ENCODE data around the gene BEND6.
"Not testable (repeated sequence)": the region's sequence is repeated elsewhere in the genome, so short reads cannot be mapped to it uniquely, and the experiment has no call there.

The BEND6 gene

DNA sequence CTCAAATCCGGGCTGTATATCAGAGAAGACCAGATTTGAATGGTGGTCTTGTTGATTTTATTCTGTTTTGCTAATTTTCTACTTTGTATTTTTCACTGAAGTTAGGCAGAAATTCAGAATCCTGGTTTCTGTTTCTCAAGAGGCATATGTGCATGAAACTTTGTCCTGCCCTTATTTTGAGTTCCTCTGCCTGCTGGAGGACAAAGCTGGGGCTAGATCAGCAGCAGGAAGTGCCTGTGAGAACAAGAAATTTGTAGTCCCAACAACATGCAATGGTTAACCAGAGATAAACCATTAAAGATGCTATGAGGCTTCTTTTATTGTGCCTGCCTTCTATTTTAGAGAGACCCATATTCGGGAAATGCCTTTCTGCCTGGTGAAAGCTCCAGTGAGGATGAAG, 37.1 kb downstream of the BEND6 start:
- Histone ChIP-seq H3K27me3 (peaks cover 3% of the 10 kb centered on the region; the same call in 1 of the 2 replicates), H3K9me3 (no peaks in the 10 kb centered on the region), H3K4me3 (ENCODE audit: low read depth, low read length) (no peak overlapping the region), H3K4me1 (no peaks in the 10 kb centered on the region), H3K36me3 (no peaks in the 10 kb centered on the region)
- TF ChIP-seq, protein P1, sequence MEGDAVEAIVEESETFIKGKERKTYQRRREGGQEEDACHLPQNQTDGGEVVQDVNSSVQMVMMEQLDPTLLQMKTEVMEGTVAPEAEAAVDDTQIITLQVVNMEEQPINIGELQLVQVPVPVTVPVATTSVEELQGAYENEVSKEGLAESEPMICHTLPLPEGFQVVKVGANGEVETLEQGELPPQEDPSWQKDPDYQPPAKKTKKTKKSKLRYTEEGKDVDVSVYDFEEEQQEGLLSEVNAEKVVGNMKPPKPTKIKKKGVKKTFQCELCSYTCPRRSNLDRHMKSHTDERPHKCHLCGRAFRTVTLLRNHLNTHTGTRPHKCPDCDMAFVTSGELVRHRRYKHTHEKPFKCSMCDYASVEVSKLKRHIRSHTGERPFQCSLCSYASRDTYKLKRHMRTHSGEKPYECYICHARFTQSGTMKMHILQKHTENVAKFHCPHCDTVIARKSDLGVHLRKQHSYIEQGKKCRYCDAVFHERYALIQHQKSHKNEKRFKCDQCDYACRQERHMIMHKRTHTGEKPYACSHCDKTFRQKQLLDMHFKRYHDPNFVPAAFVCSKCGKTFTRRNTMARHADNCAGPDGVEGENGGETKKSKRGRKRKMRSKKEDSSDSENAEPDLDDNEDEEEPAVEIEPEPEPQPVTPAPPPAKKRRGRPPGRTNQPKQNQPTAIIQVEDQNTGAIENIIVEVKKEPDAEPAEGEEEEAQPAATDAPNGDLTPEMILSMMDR (IDR thresholded peaks at IDR 0.05; ENCODE audit: low read depth, low read length): no peak
- no peak for DNase-seq

DNA sequence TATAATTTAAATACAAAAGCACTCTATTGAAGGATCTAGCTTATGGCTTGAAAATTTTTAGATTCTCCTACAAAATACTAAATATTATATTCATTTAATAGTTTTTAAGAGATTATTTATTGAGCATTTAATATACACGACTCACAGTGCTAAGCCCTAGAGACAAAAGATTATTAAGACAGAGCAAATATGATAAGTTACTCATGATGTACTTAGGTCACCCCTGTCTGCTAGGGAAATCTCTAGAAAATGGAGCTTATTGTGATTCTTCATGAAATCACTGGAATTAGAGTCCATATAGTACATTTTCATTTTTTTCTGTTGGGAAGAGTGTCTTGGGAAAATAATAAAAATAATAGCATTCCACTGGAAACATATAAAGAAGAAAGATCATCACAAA, 37.8 kb downstream of the BEND6 start:
- Histone ChIP-seq H3K9me3 (no peaks in the 10 kb centered on the region), H3K27me3 (peaks cover 3% of the 10 kb centered on the region; the same call in 1 of the 2 replicates), H3K4me3 (ENCODE audit: low read depth, low read length) (no peak overlapping the region), H3K36me3 (no peaks in the 10 kb centered on the region), H3K4me1 (no peaks in the 10 kb centered on the region)
- no peak for DNase-seq
- TF ChIP-seq, protein P1 (IDR thresholded peaks at IDR 0.05; ENCODE audit: low read depth, low read length): no peak

DNA sequence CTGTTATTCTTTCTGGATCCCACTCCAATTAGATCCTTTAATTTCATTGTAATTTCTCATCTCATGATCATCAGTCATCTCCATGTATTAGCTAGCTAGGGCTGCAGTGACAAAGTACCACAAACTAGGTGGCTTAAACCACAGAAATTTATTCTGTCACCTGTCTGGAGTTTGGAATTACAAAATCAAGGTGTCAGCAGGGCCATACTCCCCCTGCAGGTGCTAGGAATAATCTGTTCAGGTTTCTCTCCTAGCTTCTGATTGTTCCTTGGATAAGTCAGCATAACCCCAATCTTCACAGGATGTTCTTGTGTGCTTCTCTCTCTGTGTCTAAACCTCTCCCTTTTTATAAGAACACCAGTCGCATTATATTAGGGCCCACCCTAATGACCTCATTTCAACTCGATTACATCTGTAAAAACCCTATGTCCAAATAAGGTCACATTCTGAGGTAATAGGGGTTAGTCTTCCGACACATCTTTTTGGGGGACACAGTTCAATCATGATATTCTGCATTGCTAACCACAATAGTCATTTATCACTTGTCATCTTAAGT, 40.5 kb downstream of the BEND6 start:
- H3K4me3 ChIP-seq (ENCODE audit: low read depth, low read length): no peak overlapping the region
- H3K27me3 ChIP-seq: no peaks in the 10 kb centered on the region; the same call in 1 of the 2 replicates
- no peaks in the 10 kb centered on the region for H3K36me3 ChIP-seq
- H3K9me3 ChIP-seq: no peaks in the 10 kb centered on the region
- TF ChIP-seq, protein P1 (IDR thresholded peaks at IDR 0.05; ENCODE audit: low read depth, low read length): no peak
- no peaks in the 10 kb centered on the region for H3K4me1 ChIP-seq
- no peak for DNase-seq

DNA sequence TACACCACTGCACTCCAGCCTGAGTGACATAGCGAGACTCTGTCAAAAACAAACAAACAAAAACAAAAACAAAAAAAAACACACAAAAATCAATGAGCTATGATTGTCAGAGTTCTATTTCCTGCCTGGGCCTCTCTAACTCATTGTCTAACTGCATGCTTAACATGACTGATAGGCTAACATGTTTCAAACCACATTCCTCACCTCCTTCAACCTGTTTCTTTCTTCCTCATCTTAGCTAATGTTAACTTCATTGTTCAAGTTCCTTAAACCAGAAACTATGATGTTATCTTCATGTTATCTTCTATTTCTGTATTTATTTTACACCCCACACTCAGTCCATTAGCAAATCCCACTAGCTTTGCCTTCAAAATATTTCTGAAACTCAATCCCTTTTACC, 41.5 kb downstream of the BEND6 start:
- no peak for DNase-seq
- no peaks in the 10 kb centered on the region for H3K9me3 ChIP-seq
- no peaks in the 10 kb centered on the region; the same call in 1 of the 2 replicates for H3K27me3 ChIP-seq
- no peak overlapping the region for H3K4me3 ChIP-seq (ENCODE audit: low read depth, low read length)
- TF ChIP-seq, protein P1 (IDR thresholded peaks at IDR 0.05; ENCODE audit: low read depth, low read length): no peak
- H3K4me1 ChIP-seq: no peaks in the 10 kb centered on the region
- H3K36me3 ChIP-seq: no peaks in the 10 kb centered on the region

DNA sequence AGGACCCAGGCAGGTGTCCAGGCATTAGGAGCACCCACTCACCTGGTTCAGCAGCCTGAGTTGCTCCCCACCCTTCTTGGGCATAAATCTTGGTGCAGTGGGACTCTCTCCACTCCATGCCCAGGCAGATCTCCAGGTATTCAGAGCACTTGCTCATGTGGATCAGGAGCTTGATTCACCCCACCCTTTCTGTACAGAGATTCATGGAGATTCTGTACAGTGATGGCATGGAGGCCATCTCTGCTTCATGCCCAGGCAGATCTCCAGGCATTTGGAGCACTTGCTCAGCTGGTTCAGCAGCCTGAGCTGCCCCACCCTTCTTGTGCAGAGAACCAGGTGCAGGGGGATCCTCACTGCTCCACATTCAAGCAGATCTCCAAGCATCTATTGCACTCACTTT, 44.1 kb downstream of the BEND6 start:
- no peaks in the 10 kb centered on the region for H3K27me3 ChIP-seq
- no peaks in the 10 kb centered on the region for H3K9me3 ChIP-seq
- TF ChIP-seq, protein P1 (IDR thresholded peaks at IDR 0.05; ENCODE audit: low read depth, low read length): no peak
- no peaks in the 10 kb centered on the region for H3K36me3 ChIP-seq
- no peaks in the 10 kb centered on the region for H3K4me1 ChIP-seq
- DNase-seq: no peak
- no peak overlapping the region for H3K4me3 ChIP-seq (ENCODE audit: low read depth, low read length)

DNA sequence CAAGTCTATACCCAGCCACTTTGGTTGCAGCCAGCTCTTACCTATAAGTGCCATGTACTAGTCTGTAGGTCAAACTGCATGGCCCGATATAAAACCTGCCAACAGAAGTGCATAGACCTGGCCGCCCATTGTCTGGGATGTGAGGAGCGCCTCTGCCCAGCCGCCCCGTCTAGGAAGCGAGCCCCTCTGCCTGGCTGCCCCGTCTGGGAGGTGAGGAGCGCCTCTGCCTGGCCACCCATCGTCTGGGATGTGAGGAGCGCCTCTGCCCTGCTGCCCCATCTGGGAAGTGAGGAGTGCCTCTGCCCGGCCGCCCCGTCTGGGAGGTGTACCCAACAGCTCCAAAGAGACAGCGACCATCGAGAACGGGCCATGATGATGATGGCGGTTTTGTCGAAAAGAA, 44.8 kb downstream of the BEND6 start:
- not testable (repeated sequence) for DNase-seq; H3K36me3 ChIP-seq; H3K4me3 ChIP-seq (ENCODE audit: low read depth, low read length); H3K27me3 ChIP-seq; H3K9me3 ChIP-seq; H3K4me1 ChIP-seq

DNA sequence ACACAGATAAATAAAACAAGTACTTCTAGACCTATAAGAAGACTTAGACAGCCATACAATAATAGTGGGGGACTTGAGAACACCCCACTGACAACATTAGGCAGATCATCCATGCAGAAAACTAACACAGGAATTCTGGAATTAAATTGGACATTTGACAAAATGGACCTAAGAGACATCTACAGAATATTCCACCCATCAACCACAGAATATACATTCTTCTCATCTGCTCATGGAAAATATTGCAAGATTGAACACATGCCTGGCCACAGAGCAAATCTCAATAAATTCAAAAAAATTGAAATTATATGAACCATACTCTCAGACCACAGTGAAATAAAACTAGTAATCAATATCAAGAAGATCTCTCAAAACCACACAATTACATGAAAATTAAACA, 47.3 kb downstream of the BEND6 start:
- no peaks in the 10 kb centered on the region for H3K4me1 ChIP-seq
- H3K9me3 ChIP-seq: no peaks in the 10 kb centered on the region
- TF ChIP-seq, protein P1 (IDR thresholded peaks at IDR 0.05; ENCODE audit: low read depth, low read length): no peak
- H3K4me3 ChIP-seq (ENCODE audit: low read depth, low read length): no peak overlapping the region
- DNase-seq: no peak
- no peaks in the 10 kb centered on the region for H3K36me3 ChIP-seq
- H3K27me3 ChIP-seq: no peaks in the 10 kb centered on the region

Data from BE2C (cell line).